ENCODE data around the gene USP6NL.

Gene USP6NL

GRCh38 chr10:11454958-11455566 lies 156.4 kb downstream of the USP6NL start:
- Histone ChIP-seq H3K27me3 (ENCODE audit: control insufficient read depth, insufficient read depth, low read length) (no peaks in the 10 kb centered on the region), H3K36me3 (ENCODE audit: control insufficient read depth, insufficient read depth, low read length) (no peaks in the 10 kb centered on the region), H3K4me3 (ENCODE audit: low read depth, low read length) (no peak overlapping the region), H3K4me2 (ENCODE audit: low read length) (no peak overlapping the region), H3K4me1 (no peaks in the 10 kb centered on the region), H3K9ac (no peak overlapping the region), H3K9me3 (ENCODE audit: control insufficient read depth, low read length) (no peaks in the 10 kb centered on the region), H3K79me2 (no peaks in the 10 kb centered on the region), H2AFZ (no peak overlapping the region), H3K27ac (no peak overlapping the region)
- TF ChIP-seq CTCF (IDR thresholded peaks at IDR 0.05), result no peak

- Histone ChIP-seq H3K79me2 (no peaks in the 10 kb centered on the region), H3K4me2 (ENCODE audit: low read length) (no peak overlapping the region), H3K9ac (no peak overlapping the region), H3K4me1 (no peaks in the 10 kb centered on the region), H3K27me3 (ENCODE audit: control insufficient read depth, insufficient read depth, low read length) (no peaks in the 10 kb centered on the region), H3K4me3 (ENCODE audit: low read depth, low read length) (no peak overlapping the region), H3K9me3 (ENCODE audit: control insufficient read depth, low read length) (no peaks in the 10 kb centered on the region), H3K27ac (no peak overlapping the region), H3K36me3 (ENCODE audit: control insufficient read depth, insufficient read depth, low read length) (no peaks in the 10 kb centered on the region), H2AFZ (no peak overlapping the region)
- no peak for TF ChIP-seq CTCF (IDR thresholded peaks at IDR 0.05)
These were observed 157.3 kb downstream of the USP6NL start for GRCh38 chr10:11454160-11454559.

- no peaks in the 10 kb centered on the region for H3K9me3 ChIP-seq (ENCODE audit: control insufficient read depth, low read length)
- H3K4me1 ChIP-seq, result no peaks in the 10 kb centered on the region
- no peak overlapping the region for H3K27ac ChIP-seq
- H3K36me3 ChIP-seq (ENCODE audit: control insufficient read depth, insufficient read depth, low read length), result no peaks in the 10 kb centered on the region
- H3K4me3 ChIP-seq (ENCODE audit: low read depth, low read length), result no peak overlapping the region
- no peak for TF ChIP-seq CTCF (IDR thresholded peaks at IDR 0.05)
- no peaks in the 10 kb centered on the region for H3K27me3 ChIP-seq (ENCODE audit: control insufficient read depth, insufficient read depth, low read length)
- H3K79me2 ChIP-seq, result no peaks in the 10 kb centered on the region
- no peak overlapping the region for H3K4me2 ChIP-seq (ENCODE audit: low read length)
- no peak overlapping the region for H2AFZ ChIP-seq
- H3K9ac ChIP-seq, result no peak overlapping the region
These were observed 159.7 kb downstream of the USP6NL start for GRCh38 chr10:11451640-11452260.

- no peak overlapping the region for H2AFZ ChIP-seq
- no peaks in the 10 kb centered on the region for H3K79me2 ChIP-seq
- H3K9ac ChIP-seq, result no peak overlapping the region
- H3K4me2 ChIP-seq (ENCODE audit: low read length), result no peak overlapping the region
- H3K36me3 ChIP-seq (ENCODE audit: control insufficient read depth, insufficient read depth, low read length), result no peaks in the 10 kb centered on the region
- H3K27me3 ChIP-seq (ENCODE audit: control insufficient read depth, insufficient read depth, low read length), result no peaks in the 10 kb centered on the region
- no peaks in the 10 kb centered on the region for H3K9me3 ChIP-seq (ENCODE audit: control insufficient read depth, low read length)
- no peak for TF ChIP-seq CTCF (IDR thresholded peaks at IDR 0.05)
- no peak overlapping the region for H3K4me3 ChIP-seq (ENCODE audit: low read depth, low read length)
- no peaks in the 10 kb centered on the region for H3K4me1 ChIP-seq
- no peak overlapping the region for H3K27ac ChIP-seq
These were observed 161.0 kb downstream of the USP6NL start for GRCh38 chr10:11450427-11450826.

GRCh38 chr10:11449761-11450160 lies 161.7 kb downstream of the USP6NL start:
- no peak overlapping the region for H3K27ac ChIP-seq
- H2AFZ ChIP-seq, result no peak overlapping the region
- no peak overlapping the region for H3K4me2 ChIP-seq (ENCODE audit: low read length)
- no peaks in the 10 kb centered on the region for H3K4me1 ChIP-seq
- no peaks in the 10 kb centered on the region for H3K27me3 ChIP-seq (ENCODE audit: control insufficient read depth, insufficient read depth, low read length)
- H3K79me2 ChIP-seq, result no peaks in the 10 kb centered on the region
- H3K9me3 ChIP-seq (ENCODE audit: control insufficient read depth, low read length), result no peaks in the 10 kb centered on the region
- TF ChIP-seq CTCF (IDR thresholded peaks at IDR 0.05), result no peak
- no peaks in the 10 kb centered on the region for H3K36me3 ChIP-seq (ENCODE audit: control insufficient read depth, insufficient read depth, low read length)
- H3K9ac ChIP-seq, result no peak overlapping the region
- no peak overlapping the region for H3K4me3 ChIP-seq (ENCODE audit: low read depth, low read length)
